ENCODE data around the gene ZMIZ2. TPM values are rescaled to one million over a fixed set of nuclear protein-coding genes. Genes with fewer than 3 reads are reported as not detected.
"Not testable (repeated sequence)": the region's sequence is repeated elsewhere in the genome, so short reads cannot be mapped to it uniquely, and the experiment has no call there.

The ZMIZ2 gene
- total and polyA plus RNA-seq, 2 donors (not counting 1 experiment from before 2014, with no cell fraction given) = 3.9 to 9.1 TPM

GRCh38 chr7:44727937-44728262 is 20.7 kb upstream of the ZMIZ2 start:
- Histone ChIP-seq H2AFZ (ENCODE audit: low read length) (no peak overlapping the region), H3K27ac (ENCODE audit: insufficient read depth, low read length) (peak overlapping the region; percentile 73), H4K20me1 (ENCODE audit: control insufficient read depth, extremely low read depth, insufficient read depth, low read length) (no peaks in the 10 kb centered on the region), H3K9ac (ENCODE audit: insufficient read depth, low read length) (no peak overlapping the region), H3K4me2 (ENCODE audit: extremely low read depth, insufficient read depth, low read length) (no peak overlapping the region), H3K36me3 (ENCODE audit: control insufficient read depth, insufficient read depth, low read length) (no peaks in the 10 kb centered on the region), H3K4me3 (replicated peaks in 1 of 4; ENCODE audit: control extremely low read depth in 1 of 4, insufficient read depth in 1 of 4, low read depth in 3 of 4, low read length in 4 of 4) (no peak overlapping the region), H3K79me2 (ENCODE audit: control insufficient read depth, insufficient read depth, low read length) (no peaks in the 10 kb centered on the region), H3K9me3 (ENCODE audit: control insufficient read depth, insufficient read depth, low read depth, low read length) (no peaks in the 10 kb centered on the region), H3K27me3 (ENCODE audit: control insufficient read depth, insufficient read depth, low read length) (no peaks in the 10 kb centered on the region), H3K4me1 (ENCODE audit: control insufficient read depth, extremely low read depth, insufficient read depth, low read length) (peaks cover 7% of the 10 kb centered on the region)
- DNase-seq (ENCODE audit: low read depth in 2 of 2) = no peak
- TF ChIP-seq, protein P1, sequence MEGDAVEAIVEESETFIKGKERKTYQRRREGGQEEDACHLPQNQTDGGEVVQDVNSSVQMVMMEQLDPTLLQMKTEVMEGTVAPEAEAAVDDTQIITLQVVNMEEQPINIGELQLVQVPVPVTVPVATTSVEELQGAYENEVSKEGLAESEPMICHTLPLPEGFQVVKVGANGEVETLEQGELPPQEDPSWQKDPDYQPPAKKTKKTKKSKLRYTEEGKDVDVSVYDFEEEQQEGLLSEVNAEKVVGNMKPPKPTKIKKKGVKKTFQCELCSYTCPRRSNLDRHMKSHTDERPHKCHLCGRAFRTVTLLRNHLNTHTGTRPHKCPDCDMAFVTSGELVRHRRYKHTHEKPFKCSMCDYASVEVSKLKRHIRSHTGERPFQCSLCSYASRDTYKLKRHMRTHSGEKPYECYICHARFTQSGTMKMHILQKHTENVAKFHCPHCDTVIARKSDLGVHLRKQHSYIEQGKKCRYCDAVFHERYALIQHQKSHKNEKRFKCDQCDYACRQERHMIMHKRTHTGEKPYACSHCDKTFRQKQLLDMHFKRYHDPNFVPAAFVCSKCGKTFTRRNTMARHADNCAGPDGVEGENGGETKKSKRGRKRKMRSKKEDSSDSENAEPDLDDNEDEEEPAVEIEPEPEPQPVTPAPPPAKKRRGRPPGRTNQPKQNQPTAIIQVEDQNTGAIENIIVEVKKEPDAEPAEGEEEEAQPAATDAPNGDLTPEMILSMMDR (conservative IDR thresholded peaks at IDR 0.05 in 1 of 2, IDR thresholded peaks at IDR 0.05 in 1 of 2; ENCODE audit: low read depth in 1 of 2, low read length in 2 of 2) = no peak
- no peak for TF ChIP-seq EZH2 (IDR thresholded peaks at IDR 0.05; ENCODE audit: low read length, missing control alignments)

GRCh38 chr7:44729949-44730590 is 18.6 kb upstream of the ZMIZ2 start:
- Histone ChIP-seq H4K20me1 (ENCODE audit: control insufficient read depth, extremely low read depth, insufficient read depth, low read length) (no peaks in the 10 kb centered on the region), H3K4me1 (ENCODE audit: control insufficient read depth, extremely low read depth, insufficient read depth, low read length) (peaks cover 10% of the 10 kb centered on the region), H3K27ac (ENCODE audit: insufficient read depth, low read length) (no peak overlapping the region), H3K79me2 (ENCODE audit: control insufficient read depth, insufficient read depth, low read length) (no peaks in the 10 kb centered on the region), H3K4me2 (ENCODE audit: extremely low read depth, insufficient read depth, low read length) (no peak overlapping the region), H3K9me3 (ENCODE audit: control insufficient read depth, insufficient read depth, low read depth, low read length) (no peaks in the 10 kb centered on the region), H3K4me3 (replicated peaks in 1 of 4; ENCODE audit: control extremely low read depth in 1 of 4, insufficient read depth in 1 of 4, low read depth in 3 of 4, low read length in 4 of 4) (no peak overlapping the region), H3K9ac (ENCODE audit: insufficient read depth, low read length) (no peak overlapping the region), H3K36me3 (ENCODE audit: control insufficient read depth, insufficient read depth, low read length) (no peaks in the 10 kb centered on the region), H3K27me3 (ENCODE audit: control insufficient read depth, insufficient read depth, low read length) (no peaks in the 10 kb centered on the region), H2AFZ (ENCODE audit: low read length) (no peak overlapping the region)
- TF ChIP-seq, protein P1 (conservative IDR thresholded peaks at IDR 0.05 in 1 of 2, IDR thresholded peaks at IDR 0.05 in 1 of 2; ENCODE audit: low read depth in 1 of 2, low read length in 2 of 2) = no peak
- TF ChIP-seq EZH2 (IDR thresholded peaks at IDR 0.05; ENCODE audit: low read length, missing control alignments) = no peak
- DNase-seq (ENCODE audit: low read depth in 2 of 2) = no peak

DNA sequence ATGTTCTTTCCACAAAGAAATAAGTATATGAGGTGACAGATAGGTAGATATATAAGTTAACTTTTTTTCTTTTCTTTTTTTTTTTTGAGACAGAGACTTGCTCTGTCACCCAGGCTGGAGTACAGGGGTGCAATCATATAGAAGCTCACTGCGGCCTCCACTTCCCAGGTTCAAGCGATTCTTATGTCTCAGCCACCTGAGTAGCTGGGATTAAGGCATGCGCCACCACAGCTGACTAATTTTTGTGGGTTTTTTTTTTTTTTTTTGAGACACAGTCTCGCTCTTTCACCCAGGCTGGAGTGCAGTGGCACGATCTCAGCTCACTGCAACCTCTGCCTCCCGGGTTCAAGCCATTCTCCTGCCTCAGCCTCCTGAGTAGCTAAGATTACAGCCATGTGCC is 15.7 kb upstream of the ZMIZ2 start:
- H3K4me3 ChIP-seq (replicated peaks in 1 of 4; ENCODE audit: control extremely low read depth in 1 of 4, insufficient read depth in 1 of 4, low read depth in 3 of 4, low read length in 4 of 4); H3K27me3 ChIP-seq (ENCODE audit: control insufficient read depth, insufficient read depth, low read length); H3K4me2 ChIP-seq (ENCODE audit: extremely low read depth, insufficient read depth, low read length); H4K20me1 ChIP-seq (ENCODE audit: control insufficient read depth, extremely low read depth, insufficient read depth, low read length); H3K79me2 ChIP-seq (ENCODE audit: control insufficient read depth, insufficient read depth, low read length); H3K9ac ChIP-seq (ENCODE audit: insufficient read depth, low read length); H3K27ac ChIP-seq (ENCODE audit: insufficient read depth, low read length); H3K9me3 ChIP-seq (ENCODE audit: control insufficient read depth, insufficient read depth, low read depth, low read length); H3K36me3 ChIP-seq (ENCODE audit: control insufficient read depth, insufficient read depth, low read length); H2AFZ ChIP-seq (ENCODE audit: low read length); H3K4me1 ChIP-seq (ENCODE audit: control insufficient read depth, extremely low read depth, insufficient read depth, low read length): not testable (repeated sequence)
- peak in 1 of 2 donors; percentile 32 for DNase-seq (ENCODE audit: low read depth in 2 of 2)
